8988T (cell line): Measurements from ENCODE around the gene HOXB6.

Experiments used
- DNase-seq: peaks from one replicate; pipeline ENCODE4 v3.0.0; 2011

HOXB6 gene

DNA sequence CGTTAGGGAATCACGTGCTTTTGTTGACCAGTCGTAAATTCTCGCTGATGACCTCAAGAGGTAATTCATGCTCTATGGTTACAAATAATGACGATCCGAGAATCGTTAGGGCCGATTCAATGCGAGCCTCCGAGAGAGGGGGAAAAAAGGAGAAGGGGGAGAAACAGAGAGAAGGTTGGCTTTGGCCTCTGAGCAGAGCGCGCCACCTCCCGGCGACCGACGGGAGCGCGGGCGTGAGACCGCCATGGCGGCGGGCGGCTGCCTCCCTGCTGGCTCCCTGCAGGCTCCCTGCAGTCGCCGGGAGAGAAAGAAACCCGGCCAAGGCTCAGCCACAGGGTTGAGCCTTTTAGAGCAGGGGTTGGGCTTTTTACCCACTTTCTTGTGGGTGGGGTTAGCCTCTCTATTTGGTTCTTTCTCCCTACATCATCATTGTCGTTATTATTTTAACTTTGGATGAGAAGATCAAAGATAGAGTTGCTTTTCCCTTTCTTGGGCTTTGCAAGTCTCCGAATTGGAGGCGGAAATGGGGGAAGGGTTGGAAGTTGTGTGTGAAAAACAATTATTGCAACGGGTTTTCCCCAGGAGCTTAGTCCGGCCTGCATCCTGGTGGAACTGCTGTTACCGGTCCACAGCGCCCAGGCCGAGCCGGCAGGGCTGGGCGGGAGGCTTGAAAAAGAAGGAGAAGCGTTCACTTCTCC, 10.8 kb downstream of the HOXB6 start:
- DNase-seq, result peak; percentile 100

DNA sequence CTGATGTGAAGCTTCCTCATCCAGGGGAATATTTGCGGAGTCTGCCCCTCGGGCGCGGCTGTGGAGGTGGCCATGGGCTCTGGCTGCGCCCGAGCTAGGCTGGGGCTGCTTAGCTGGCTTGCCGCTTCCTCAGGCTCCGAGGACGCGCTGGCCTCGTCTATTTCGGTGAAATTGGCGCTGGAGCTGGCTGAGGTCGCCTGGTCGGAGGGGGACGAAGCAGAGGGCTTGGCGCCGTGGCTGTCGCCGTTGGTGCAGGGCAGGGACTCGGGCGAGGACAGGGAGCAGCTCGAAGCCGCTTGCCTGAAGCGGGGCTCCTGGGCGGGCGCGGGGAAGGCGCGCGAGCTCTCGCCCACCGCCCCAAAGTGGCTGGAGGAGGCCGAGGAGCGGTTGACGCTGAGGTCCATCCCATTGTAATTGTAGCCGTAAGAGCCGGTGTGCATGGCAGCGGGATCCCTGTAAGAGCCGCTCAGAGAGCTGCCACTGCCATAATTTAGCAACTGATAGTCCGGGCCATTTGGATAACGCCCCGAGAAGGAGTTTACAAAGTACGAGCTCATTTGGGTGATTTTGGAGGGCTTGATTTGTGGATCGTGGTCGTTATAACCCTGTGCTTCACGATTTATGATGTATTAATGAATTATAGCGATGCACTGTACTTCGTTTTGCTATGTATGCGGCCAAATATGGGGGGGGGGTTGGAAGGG, 11.5 kb downstream of the HOXB6 start, which contains the start of gene HOXB5:
HOXB5 (minus strand) TSS at position 654 of the 704 bp plus-strand sequence; CDS start at position 557, 97 bp downstream.
- no peak for DNase-seq

DNA sequence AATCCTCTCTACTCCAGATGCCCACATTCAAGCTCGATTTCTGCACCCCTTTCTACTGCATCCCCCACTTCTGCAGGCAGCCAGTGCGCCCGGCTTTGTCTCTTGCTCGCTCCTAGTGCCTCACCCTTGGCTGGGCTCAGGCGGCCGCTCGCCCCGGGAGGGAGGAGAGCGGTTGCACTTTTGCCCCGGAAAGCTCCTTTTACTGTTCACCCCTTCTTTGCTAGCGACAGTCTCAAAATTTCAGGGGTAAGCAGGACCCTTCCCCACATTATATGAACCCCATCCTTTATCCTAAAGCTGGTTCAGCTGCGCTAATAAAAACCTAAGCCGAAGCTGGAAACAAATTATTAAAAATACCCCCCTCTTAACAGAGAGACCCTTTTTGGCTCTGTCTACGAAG, 12.2 kb downstream of the HOXB6 start:
- no peak for DNase-seq

DNA sequence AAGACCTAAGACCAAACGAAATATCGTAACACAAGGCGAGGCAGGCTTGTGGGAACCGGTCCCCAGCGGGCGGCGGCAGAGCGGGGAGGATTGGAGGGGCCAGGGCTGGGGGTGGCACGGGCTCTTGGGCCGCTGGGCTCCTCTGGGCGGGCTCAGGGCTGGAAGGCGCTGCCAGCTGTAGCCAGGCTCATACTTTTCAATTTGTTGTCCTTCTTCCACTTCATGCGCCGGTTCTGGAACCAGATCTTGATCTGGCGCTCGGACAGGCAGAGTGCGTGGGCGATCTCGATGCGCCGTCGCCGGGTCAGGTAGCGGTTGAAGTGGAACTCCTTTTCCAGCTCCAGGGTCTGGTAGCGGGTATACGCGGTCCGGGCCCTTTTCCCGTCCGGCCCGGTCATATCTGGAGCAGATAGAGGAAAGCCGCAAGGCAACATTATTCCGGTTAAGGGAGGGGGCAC, 12.7 kb downstream of the HOXB6 start:
- no peak for DNase-seq

DNA sequence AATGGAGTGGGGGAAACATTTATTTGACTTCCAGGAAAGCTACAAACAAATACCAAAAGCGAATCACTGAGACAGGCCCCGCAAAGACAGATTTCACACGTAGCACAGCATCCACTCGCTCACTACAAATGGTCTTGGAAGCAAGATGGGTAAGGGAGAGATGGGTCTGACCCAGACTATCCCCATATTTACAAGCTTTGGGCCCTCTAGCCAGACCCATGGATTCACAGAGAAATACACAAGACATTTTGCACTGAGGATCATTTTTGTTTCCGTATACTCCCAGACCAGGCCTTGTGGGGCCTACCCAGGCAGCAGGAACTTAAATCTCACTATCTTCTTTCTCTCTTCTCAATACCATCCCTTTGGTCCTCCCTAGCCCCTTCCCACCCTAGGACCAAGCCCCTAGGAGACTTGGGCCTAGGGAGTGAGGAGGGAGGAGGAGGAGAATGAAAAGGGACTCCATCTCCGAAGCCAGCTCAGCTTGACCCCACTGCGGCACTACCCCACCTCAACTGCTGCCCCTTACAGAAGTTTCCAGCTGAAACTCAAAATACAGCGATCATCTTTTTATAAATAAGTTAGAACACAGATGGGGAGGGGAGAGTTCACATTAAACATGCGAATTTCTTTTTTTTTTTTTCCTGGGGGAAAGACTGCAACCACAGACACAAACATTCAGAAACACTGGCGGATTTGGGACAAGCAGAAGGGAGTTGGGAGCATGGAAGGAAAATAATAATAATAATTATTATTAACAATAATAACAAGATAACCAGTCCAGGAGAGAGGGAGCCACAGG, 13.3 kb downstream of the HOXB6 start:
- DNase-seq, result no peak

DNA sequence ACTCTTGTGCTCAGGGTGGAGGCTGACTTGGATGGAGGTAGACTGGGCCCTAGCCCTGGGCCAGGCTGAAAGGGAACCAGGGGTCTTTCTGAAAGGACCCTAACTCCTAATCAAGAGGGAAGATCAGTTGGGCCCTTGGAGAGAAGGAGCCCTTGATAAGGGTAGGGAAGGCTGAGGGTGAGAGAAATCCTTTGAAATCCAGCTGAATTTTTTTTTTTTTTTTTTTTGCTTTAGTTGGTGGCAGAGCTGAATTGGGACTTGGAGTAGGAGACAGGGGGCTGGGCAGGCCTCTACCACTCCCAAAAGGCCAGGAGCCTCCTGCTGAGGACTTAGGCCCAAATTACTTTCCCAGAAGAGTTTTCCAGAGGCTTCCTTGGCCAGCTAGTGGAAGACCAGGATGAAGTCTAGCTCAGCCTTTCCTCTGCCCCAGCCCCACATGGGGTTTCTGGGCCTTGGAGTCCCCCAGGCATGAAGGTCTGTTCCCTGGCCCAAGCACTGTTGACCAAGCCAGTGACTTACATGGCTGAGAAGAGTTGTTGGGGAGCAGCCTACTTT, 14.1 kb downstream of the HOXB6 start:
- DNase-seq, result no peak

DNA sequence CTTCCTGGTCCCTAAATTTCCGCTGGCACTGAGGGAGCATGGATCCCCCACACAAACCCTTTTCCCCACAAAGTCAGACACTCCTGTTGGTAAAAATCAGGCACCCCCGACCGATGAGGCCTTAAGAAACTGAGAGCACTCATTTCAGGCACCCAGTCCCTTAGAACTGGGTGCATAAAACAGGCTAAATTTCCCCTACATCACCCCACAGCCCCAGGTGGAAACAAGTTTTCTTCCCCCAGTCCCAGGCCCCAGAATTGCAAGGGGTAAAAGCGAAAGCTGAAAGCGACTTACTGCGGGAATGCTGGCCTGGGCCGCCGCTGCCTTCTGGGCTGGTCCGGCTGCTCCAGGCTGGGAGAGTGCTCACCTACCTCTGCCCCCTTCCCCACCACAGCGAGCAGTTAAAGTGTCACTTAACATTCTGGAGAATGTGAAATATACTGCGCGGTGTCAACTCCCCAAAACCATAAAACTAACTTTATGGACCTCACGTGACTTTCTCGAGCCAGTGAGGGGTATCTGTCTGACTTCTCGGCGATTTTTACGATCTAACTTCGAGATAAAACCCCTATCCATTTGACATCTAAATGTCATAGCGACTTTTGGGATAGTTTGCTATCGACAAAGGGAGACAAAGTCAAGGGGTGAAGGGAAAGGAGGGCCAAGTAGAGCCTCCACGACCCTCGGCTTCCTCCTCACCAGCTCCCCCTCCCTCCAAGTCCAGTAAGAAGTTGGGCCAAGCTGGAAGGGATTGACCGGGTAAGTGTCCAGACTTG, 14.8 kb downstream of the HOXB6 start, which contains the start of gene HOXB3:
HOXB3 (minus strand) TSS at position 411 of the 776 bp plus-strand sequence. CDS start 37,767 bp downstream, outside the sequence.
- no peak for DNase-seq

DNA sequence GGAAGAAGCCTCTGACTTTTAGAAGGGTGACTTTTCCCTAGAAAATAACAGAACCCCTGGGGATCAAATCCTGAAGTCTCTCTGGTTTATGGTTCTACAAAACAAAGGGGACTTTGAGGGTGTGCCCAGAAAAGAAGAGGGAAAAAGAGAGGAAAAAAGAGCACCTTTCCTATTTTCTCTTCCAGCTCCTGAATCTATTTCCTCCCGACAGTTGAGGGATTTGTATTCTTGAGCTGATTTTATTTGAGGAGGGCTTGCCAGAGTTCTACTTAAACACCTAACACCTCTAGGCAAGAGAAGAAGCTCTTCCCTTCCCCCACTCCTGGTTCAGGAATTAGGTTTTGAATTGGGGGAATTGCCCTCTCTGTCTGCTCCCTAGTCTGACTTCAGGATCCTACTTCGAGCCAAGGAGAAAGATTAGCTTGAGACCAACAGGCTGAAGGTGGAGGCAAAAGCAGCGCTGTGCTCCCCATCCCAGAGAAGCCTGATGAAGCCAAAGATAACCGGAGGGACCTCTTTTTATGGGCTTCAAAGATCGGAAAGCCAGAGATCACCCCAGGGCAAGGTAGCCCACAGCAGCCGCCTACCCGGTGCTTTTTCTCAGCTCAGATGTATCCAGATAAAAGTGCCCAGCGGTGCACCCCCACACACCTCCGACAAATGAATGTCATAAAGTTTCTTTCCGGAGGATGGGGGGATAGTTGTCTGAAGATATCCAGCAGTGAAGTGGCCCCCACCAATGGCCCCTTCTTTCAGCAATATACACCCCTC, 15.5 kb downstream of the HOXB6 start:
- no peak for DNase-seq

DNA sequence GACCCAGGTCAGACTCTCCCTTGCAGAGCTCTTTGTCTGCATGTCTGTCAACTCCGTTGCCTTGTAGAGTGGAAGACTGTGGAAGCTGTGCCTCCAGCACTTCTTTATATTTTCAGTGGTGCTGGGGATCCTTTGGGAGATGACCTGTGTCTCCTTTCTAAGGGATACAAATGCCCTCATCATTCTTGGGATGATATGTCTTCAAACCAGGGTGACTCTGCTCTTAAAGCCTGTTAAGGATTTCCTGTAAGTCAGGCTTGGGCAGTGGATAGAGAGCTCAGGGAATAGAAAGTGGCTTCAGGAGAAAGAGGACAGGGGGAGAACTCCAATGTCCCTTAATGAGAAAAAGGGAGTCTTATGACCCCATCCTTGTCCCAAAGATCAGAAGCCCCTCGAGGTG, 16.3 kb downstream of the HOXB6 start:
- no peak for DNase-seq

DNA sequence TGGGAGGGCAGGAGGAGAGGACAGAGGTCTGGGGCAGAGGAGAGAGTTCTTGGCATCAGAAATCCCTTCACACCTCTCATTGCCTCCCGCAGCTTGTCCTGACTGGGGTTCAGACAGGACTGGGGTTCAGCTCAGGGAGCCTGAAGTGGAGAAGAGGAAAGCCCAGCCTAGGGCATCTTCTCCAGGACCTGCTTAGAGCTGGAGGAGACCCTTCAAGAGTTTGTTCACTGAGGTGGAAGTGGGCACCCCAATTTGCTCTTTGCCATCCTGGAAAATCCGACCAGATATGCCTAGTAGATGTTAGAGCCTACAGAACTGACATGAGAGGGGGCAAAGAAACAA, 16.7 kb downstream of the HOXB6 start:
- DNase-seq, result no peak

DNA sequence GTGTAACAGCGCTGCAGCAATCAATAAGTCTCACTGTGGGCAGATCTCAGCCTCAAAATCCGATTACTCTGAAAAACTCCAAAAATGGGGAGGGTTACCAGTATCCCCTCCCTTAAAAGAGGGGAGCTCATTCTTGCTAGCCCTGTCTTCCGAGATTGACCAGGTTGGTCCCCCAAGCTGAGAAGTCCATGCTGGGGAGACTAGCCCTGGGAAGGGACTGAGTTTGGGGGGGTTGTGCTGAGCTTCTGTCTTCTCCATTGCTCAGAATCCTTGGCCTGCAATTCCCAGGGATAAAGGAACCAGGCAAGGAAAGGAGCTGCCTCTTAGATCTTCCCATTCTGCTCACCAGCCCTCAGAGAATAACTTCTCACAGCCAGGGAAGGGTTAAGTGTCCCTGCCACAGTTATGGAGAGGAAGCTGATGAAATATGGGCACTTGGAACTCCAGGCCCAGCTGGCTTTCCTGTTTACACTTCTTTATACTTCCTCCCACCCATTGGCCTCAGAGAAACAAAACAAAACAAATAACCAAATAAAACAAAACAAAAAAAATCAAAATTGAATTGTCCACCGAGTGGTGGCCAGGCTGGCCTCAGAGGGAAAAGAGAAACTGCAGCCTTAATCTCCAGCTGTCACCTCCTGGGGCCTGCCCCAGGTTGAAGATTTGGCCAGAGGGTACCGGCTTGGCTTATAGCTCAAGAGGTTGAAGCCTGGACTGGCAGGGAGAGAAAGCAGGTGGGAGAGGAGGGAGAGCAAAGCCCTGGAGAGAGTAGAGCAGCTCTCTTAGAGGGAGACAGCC, 17.3 kb downstream of the HOXB6 start:
- DNase-seq, result no peak

DNA sequence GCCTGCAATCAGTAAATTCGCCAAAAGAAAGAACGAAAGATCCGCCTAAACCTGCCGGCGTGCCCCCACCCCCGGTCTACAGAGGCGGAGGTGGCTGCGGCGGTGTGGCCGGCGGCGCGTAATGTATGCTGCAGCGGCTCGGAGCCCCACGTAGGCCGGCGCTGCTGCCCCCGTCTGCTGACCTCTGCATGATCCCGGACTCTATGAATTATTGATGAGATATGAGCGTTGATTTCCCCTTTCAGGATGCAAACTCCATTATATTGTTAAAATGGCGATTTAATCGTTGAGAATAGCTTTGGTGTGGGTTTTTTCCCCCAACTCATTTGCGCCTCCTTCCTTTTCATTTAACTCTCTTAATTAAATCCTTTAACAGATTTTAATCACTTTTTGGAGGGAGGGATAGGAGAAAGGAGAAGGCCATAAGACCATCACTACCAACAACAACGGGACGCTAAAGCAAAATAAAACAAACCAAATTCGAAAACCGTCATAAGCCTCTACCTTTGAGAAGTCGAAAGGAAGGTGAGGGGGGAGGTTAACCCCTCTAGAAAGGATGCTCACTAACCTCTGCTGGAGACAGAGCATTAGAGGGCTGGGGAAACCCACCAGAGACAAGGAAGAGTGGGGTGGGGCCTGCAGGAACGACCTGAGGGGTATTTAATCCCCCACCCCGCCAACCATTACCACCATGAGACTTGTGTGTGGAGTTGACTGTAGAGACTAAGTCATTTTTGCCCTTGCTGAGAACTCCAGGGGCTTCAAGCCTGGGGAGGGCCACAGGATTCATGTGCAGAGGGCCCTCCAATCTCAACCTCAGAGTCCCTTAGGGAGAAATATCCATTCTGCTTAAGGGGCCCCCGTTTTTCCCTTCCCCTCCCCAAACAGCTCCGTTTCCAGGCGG, 18.2 kb downstream of the HOXB6 start:
- no peak for DNase-seq

DNA sequence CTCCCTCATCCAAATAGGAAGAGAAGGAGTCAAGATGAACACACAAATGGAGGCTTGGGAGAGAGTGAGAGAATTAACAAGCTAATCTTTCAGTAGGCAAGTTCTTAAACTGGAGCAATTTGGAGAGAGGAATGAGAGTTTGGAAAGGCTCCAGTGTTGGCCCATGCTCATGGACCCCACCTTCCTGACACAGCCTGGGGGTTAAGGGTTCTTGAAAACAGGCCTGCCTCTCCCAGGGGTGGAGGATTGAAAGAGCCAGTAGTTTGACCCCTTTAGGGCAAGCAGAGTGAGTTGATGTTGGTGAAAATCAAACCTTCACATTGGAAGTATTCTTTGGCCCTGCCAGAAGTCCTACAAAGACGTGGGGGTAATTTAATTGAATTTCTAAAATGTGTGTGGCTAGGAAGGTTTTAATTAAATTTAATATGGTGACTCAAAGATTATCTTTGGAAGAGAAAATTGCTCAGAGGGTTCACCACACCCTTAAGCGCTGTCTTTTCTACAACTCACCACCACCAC, 20.5 kb downstream of the HOXB6 start:
- no peak for DNase-seq

DNA sequence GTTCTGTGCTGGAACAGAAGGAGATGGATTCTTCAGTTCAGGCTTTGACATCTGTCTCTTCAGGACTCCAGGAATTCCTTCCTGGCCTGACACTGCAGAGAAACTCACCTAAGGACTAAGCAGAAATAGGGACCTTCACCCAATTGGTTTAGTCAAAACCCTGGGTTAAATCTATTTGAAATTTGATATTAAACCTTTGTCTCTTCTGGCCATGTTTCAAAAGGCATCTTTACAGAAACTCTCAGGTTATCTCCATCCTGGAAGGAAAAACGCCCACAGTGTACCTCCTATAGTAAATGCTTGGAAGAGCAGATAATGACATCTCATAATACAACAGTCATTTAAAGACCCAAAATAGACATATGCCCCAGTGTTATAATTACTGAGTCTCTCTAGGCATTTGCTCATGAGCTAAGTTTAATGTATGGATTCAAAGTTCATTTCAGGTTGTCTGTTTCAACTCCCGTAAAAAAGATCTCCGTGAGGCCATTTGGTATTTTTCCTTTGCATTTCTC, 21.0 kb downstream of the HOXB6 start:
- DNase-seq, result no peak

DNA sequence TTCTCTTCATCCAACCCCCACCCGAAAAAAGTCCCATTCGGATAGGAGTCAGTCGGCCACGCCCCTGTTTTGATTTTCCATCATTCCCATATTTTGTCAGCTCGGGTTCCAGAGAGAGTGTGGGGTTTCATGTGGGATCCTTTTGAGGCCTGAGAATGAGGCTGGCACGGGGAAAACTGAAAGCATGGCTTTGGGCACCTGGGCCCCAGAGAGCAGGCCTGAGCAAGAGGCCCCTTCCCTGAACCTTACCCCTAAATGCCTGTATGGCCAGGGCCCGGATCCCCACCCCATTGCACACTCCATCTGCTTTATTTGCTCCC, 22.1 kb downstream of the HOXB6 start:
- no peak for DNase-seq

DNA sequence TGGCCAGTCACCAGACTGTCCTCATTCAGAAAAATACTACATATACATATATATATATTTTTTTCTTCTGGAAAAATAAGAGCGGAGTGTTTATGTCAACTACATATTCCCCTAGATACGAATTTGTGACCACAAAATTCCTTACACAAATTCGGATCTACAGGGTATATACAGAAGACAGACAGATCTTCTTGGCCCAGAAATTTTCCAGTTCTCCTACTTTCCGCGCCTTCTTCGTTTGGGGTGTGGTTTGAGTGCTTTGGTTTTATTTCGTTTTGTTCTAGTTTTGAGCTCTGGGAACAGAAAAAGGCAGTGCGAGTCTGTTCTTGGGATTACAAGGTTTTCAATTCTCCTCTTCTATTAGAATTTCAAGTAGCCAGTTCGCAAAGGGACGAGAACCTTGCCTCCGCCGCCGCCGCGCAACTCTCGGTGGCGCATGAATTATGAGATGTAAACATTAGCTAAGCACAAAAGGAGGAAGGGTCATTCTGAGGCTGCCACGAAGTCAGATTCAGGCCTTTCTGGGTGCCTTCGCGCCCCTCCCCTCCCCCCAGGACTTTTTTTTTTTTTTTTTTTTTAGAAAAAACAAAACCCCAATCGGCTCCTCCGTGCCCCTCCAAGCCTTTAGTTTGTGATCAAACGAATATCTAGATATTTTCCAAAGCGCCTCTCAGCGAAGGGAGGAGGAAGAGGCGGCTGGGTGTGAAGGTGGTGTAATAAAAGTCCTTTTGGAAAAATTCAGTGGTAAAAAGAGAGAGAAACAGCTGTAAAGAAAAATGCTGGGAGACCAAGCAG, 24.8 kb downstream of the HOXB6 start:
- DNase-seq, result no peak

DNA sequence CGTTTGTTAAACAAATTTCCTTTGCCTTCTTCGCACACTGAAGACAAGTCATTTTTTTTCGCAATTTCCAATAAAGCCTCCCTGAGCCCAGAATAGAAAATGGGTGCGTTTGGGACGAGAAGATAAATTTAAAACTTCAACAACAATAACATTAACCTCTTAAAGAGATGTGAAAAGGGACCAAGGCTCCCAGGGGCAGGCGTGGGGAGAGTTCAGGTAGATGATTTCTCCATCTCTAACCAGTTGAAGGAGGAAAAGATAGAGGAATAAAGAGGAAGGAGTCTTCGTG, 25.4 kb downstream of the HOXB6 start:
- no peak for DNase-seq

DNA sequence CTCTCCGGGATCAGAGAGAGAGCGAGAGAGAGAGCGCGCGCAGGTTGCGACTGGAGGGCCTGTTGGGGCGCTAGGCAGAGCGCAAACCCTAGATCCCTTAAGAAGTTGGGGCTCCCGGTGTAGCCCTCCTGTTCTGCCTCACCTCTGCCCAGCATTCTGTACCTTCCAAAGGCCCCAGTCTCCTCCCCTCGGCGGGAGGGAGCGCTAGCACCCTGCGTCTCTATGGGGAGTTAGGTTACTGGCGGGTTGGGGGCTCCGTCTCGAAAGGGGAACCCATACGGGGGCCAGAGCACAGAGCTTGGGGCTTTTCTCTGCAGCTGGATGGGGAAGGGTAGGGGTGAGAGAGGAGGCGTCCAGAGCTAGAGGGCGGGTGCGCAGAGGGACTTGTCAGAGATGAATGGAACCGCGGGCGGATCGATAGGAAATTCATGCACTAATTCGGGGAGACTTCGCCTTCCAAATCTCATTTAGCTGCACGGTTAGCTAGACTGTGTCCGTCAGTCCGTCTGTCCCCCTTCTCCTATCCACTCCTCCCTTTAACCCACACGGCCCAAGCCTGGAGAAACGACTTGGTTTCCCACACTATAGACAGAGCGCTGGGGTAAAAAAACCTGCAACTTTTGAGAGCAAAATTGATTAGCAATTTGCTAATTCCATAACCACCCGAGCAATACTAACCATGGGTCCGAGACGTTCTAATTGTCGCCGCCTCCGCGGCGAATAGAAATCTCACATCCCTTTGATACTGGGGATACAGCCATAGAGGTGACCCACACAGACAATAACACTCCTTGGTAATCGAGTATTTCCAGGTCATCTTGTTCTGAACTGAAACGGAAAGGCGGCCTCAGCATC, 25.9 kb downstream of the HOXB6 start:
- no peak for DNase-seq
